Right kidney (tissue), 1 donor: Measurements from ENCODE around the gene MPPED1.

ENCODE experiments used
- DNase-seq: peaks from one replicate; pipeline ENCODE4 v3.0.0-alpha.2; 2016

The MPPED1 gene

DNA sequence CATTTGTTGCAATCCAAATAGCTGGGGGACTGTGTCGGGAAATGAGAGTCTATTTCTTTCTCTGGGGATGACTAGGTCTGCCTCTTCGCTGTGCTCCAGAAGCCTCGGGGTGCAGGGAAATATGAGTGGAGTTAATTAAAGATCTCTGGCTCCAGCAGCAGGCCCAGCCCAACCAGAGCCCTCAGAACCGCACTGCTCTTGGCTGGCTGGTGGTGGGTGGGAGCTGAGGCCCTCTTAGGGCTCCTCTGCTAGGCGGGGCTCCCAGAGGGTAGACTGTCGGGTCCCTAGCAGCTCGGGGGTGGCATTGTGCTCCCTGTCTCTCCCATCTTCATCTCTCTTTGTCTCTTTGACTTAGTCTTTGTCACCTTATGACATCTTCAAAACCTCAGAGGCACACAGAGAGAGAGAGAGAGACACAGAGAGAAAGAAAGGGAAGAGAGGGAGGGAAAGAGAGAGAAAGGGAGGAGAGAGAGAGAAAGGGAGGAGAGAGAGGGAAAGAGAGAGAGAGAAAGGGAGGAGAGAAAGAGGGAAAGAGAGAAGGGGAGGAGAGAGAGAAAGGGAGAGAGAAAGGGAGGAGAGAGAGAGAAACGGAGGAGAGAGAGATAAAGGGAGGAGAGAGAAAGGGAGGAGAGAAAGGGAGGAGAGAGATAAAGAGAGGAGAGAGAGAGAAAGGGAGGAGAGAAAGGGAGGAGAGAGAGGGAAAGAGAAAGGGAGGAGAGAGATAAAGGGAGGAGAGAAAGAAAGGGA lies 20.2 kb downstream of the MPPED1 start:
- no peak for DNase-seq

DNA sequence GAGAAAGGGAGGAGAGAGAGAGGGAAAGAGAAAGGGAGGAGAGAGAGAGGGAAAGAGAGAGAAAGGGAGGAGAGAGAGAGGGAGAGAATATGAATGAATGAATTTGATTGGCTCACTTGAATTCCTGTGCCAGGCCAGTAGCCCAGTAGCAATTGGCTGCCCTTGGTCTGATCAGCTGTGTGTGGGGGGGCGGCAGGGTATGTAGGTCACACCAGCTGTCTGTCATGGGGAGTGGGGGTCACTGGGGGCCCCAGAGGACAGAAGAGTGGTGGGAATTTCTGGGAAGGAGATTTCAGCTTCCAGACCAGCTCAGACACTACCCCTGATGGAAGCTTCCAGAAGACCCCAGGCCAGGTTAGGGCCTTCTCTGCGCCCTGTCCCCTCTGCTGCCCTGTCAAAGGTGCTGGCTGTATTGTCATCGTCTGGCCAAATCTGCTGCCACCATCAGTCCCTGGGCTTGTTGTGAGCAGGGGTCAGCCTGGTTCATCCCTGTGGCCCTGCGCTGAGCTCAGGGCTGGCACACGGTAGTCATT lies 21.1 kb downstream of the MPPED1 start:
- DNase-seq, result no peak

DNA sequence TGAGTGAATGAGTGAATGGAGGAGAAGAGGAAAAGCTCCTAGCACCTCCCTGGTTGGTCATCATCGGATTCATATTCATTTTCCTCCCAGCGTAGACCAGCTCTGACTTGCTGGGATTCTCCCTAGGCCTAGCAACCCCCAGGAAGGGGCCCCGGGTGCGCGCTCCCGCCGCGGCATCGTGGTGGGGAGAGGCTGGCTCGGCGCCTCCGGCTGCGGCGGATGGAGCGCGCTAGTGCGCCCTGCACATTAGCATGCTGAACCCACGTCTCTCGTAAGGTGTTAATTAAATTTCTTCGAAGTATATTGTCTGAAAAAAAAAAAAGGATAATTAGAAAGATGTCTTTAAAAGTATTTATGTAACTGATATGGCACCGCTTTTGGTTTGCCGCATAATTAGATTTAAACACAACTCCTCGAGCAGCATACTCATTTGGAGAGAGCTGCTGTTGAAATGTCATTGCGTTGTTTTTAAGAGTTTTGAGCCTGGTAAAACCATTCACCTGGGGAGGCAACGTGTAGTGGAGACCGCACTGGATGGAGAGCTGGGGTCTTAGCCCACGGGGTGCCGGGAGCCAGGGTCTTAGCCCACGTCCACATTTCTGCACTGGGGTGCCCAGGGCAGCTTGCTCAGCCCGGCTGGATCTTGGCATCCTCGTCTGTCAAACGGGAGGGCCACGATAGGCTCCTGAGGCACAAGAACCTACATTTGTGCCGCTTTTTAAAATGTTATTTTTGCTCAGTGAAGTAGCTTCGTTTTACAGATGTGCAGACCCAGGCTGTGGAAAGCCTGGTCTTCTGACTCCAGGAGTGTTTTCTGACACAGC lies 21.8 kb downstream of the MPPED1 start:
- no peak for DNase-seq

DNA sequence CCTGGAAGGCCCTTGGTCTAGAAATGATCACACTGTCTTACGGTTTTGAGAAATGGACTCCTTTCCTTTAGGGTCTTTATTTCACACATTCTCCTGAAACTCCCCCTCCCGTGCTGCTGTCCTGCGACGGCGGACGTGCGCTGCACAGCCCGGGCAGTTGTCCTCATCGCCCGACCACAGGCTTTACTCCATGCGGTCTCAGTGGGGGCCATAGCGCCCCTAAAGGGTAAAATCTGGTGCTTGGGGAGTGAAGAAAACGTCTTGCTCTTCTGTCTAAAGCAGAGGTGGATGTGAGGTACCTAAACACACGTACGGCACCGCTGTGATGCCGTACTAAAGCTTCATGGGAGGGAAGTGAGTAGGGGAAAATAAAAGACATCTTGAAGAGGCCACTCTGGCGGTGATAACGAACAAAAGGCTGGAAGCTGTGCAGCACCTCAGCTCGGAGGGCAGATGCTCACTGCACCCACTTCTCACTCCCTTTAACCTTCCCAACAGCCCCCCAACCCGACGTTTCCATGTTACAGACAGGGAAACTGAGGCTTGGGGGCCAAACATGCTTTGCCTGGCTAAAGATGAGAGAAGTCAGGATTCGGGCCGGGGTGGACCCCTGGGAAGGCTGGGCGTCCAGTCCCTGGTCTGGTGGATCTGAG lies 22.6 kb downstream of the MPPED1 start:
- no peak for DNase-seq

DNA sequence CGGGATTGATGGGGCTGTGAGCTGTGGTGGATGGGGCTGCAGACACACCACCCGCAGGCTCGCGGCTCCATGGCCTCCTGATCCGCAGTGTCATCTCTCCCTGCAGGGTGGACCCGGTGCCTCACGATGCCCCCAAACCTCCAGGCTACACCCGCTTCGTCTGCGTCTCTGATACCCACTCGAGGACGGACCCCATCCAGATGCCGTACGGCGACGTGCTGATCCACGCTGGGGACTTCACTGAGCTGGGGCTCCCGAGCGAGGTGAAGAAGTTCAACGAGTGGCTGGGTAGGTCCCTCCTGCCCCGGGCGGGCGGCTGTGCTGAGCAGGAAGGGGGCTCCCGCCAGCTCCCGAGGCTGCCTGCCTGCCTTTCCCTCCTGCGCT lies 23.1 kb downstream of the MPPED1 start:
- no peak for DNase-seq

DNA sequence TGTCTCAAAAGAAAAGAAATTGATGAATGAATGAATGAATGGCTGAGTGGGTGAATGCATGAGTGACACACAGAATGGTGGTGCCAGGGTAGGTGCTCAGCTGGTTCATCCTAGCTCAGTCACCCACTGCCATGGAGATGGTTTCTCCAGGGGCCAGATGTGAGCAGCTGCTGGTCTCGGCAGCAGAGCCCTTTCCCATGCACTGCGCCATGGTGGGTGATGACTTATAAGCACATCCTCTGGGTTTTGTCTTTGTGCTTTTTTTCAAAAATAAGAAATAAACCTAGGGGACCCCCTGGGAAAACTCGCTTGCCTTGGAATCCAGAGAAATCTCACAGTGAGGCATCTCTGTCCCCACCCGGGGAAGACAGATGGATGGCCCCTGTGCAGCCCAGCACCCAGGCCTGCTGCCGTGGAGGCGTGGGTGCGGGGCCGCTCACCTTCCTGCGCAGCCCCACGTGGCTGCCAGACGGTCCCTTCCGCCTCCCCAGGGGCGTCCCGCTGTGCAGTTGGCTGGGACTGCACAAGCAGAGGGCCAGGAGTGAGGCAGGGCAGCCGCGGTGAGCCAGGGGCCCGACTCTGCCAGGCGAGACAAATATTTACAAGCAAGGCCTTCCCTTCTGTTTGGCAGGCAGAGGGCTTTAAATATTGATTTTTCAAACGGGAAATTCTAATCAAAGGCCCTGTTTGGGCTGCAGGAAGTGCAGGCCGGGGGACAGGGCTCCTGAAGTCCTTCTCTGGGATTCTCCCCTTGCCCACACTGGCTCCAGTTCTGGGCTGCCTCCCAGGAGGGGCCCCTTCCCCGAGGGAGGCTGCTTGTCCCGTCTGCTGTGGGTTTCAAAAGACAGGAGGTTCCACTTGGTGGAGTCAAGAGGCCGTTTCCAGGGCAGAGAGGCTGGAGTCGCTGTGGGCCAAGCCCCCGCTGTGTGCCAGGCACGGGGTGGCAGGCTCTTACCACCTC lies 24.3 kb downstream of the MPPED1 start:
- DNase-seq, result no peak

DNA sequence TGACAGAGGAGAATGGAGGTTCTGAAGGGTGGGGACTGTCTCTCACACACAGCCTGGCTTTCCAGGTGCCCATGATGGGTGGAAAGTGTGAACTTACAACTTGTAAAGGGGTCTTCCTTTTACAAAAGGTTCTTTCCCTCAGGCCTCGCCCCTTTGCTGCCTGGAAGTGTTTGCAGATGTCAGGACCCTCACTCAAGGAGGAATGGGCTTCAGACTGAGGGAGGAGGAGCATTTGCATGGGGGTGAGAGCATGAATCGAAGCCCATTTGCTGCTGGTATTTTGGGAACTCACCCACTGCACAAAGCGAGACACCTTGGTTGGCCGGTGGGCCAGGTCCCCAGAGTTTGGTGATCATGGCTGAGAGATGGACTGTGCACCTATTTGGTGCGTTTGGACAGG lies 25.1 kb downstream of the MPPED1 start:
- no peak for DNase-seq

DNA sequence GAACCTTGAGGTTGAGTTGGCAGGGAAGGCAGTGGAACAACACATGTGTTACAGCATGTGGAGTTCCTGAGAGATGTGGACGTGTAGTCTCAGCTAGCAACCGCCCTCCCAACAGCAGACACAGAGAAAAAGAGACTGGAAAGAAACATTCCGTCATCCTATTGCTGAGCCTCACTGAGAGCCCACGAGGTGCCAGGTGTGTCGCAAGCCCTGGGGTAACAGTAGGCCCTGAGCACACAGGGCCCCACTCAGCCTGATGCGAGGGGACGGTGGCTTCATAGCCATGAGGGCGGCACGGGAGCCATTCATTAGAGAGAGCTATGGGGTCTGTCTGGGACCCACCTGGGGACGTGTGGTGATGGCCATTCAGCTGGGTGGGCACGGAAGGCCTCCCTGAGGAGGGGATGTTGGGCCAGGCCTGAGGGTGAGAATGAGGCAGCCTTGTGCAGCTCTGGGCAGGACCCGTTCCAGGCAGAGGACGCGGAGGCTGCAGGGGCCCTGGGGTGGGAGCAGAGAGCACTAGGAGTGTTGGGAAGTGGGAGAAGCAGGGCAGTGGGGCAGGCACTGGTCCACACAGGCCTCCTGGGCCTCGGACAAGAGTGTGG lies 26.2 kb downstream of the MPPED1 start:
- no peak for DNase-seq

DNA sequence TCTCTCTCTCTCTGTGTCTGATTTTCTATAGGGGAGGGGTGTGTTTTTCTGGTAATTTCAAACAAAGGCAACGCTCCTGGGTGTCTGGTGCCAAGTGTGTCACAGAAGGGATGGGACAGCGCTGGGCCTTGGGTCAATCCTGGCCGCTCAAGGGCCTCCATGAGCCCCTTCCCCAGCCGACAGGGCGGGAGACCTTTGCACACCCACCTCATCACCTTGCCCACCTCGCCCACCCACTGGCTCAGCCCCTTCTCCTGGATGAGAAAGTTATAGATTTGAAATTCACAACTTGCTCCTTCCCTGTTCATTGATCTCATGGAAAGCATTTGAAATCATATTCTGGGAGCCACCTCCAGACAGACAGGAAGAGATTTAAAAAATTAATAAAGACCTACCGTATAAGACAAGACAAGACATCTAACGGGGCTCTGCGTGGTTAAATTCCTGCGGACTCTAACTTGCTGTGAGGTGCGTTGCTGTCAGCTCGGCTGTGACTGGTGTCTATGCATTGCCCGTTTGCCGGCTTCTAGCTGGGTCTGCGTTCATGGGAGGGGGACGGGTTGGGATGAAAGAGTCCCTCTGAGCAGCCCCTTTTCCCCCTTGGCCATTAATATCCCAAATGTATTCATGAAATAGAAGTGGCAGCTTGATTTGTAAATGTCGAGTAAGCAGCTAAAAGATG lies 27.0 kb downstream of the MPPED1 start:
- no peak for DNase-seq

DNA sequence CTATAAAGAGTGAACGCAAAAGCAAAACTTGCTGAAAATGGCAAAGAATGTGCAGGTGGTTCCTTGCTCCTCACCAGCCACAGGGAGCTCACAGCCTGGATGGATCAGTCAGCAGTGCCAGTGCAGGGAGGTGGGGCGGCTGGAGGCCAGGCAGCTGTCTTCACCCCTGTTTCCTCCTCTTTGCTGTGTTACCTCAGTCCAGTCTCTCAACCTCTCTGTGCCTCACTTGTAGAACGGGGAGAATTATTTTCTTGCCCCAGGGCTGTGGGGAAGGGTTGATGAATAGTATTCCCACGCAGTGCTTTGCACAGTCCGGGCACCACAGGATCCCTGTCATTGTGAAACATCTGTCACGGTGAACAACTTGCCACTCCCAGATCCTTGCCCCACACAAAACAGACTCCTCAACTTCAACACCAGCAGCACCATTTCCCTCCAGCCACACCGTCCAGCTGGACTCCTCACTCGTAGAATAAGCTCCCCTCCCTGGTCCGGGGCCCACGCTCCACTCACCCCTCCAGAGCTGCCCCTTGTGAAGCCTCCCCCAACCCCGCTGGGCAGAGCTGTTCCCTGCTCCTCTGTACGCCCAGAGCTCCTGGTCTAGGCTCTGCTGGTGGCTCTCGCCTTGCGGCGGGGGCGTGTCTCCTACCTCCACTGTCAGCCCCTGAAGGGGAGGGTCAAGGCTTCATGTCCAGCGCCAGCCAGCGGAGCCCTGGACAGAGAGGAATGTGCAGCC lies 27.7 kb downstream of the MPPED1 start:
- no peak for DNase-seq

DNA sequence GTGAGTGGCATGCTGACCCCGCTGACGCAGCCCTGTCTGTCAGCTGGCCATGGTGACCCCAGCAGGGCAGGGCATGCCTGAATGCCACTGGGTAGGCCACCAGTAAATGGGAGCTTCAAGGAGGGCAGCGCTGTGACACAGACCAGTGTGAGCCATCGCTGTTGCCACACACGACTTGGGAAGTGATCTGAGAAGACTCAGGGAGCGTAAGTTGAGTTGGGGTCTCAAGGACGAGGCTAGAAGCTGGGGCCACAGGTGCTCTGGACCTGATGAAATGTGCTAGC lies 28.2 kb downstream of the MPPED1 start:
- DNase-seq, result no peak

DNA sequence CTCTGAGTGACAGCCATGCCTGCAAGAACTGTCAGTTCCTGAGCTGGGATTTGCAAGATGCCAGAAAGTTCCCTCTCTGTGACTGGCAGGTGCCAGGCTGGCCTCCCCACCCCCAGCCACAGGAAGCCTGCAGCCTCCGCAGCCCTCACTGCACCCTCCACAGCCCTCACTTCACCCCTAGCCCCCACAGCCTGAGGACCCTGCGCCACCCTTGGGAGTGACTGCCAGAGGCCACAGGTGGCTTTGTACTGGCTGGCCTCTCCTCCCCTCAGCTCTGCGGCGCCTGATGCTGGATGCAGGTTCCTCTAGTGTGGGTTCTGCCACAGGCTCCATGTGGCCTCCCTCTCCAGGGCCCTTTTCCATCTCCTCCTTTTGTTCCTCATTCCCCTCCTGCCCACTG lies 28.7 kb downstream of the MPPED1 start:
- DNase-seq, result no peak

DNA sequence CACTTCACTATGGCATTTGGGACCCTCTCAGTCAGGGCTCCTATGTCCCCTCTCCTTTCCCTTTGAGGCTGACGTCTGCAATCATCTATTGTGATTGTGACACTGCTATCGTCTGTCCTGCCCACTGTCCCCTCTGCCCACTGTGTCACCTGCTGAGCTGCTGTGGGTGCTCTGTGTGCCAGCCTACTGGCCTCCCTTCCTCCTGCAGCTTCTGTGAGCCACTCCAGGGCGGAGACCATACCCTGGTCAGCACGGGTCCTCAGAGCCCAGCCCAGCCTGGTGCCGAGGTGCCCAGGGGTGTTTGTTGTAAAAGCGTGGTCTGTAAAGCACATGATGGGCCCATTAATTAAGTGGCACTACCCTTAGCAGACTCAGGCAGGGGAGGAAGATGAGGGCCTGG lies 29.4 kb downstream of the MPPED1 start:
- no peak for DNase-seq

DNA sequence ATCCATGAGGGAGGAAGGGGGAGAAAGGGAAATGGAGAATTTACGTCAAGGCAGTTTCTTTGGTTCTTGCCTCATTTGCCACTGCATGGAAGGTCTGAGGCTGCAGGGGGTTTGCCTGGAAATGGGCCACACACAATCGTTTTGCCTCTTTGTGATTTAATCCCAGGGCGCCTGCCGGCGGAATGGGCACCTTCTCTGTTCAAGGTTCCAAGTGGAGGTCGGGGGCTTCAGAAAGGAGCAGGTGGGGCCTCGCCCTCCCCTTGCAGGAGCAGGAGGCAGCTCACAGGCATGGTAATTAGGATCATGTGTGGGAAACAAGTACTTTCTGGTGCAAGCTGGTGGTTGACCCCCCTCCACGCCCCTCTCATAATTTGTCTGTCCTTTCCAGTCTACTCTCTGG lies 29.9 kb downstream of the MPPED1 start:
- DNase-seq, result no peak

DNA sequence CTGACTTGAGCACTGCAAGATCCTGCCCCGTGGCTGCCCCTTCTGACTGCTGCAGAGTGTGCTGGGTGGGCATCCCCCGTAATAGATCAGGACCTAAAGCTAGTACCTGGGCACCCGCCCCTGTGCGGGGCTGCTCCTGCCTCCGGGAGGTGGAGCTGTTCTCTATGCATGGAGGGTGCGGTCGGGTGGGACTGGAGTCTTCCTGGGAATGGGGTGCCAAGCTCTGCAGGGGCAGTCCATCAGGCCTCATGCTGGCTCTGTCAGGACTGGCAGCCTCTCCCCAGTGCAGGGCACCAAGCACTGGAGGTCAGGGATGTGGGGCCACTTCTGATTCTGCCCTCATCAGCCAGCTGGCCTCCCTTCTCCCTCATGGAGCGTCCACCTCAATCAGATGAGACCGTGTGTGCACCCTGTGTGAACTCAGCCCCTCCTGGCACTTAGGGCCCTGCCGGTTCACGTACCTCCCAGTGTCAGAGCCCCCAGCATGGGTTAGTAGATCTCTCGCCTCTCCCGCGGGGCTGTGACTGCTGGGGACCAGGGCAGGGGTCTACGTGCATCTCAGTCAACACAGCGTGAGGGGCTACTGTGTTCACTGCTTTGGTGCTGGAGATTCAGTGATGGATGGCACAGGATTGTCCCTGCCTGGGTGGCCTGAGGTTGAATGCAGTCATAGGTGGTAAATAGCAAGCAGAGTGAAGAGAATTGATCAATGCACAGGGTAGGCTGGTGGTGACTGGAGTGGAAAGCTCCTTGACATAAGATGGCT lies 30.8 kb downstream of the MPPED1 start:
- no peak for DNase-seq

DNA sequence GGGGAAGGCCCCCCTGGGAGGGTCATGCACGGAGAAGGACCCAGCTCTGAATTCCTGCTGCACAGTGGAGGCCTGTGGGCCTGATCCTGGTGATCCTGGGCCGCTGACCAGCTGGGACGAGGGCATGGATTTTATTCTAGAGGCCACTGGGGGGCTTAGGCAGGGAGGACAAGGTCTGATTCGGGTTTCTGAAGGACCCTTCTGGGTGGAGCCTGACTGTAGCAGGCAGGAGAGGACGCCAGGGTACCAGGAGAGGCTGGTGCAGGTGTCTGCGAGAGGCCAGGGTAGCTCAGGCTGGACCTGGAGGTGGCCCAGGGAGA lies 31.3 kb downstream of the MPPED1 start:
- DNase-seq, result no peak

DNA sequence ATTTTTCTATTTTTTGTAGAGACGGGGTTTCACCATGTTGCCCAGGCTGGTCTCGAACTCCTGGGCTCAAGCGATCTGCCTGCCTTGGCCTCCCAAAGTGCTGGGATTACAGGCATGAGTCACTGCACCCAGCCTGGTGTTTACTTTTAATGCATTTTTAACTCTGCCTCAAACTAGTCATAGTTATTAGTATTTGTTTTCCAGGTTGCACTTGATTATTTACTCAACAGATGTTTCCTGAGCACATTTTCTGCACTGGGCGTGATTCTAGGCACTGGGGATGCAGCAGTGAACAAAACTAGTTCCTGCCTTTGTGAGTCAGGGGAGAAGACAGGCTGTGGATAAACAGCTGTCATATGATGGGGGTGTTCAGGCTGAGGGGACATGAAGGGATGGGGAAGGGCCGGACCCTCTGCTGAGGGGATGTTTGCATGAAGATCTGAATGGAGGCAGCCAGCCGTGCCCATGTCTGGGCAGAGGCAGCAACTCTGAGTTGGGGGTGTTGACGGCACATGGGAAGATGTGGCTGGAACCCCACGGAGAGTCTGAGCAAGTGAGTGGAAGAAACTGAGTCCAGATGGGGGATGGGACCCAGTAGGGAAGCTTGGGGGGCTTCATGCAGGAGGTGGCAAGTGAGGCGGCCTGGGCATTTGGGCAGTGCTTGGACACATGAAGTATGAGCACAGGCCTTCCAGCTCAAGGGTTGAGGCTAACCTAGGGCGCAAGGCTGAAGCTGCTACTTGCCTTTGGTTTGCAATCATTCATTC lies 34.4 kb downstream of the MPPED1 start:
- DNase-seq, result no peak

DNA sequence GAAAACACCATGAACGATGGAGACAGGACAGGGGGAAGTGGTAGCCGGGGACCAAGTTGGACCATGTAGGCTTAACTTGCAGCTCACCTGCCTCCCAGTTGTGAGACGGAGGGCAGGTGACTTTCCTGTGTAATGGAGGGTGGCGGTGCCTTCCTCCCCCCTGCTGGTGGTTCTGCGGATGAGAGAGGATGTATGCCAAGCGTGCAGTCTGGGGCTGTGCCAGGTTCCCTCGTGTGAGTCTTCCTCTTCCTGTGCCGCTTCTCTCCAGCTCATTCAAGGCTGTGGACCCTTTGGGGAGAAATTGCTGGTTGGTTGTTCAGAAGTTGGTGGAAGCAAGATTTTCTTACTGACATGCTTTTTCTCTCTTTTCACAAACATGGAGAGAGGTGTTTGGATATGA lies 35.1 kb downstream of the MPPED1 start:
- DNase-seq, result no peak

DNA sequence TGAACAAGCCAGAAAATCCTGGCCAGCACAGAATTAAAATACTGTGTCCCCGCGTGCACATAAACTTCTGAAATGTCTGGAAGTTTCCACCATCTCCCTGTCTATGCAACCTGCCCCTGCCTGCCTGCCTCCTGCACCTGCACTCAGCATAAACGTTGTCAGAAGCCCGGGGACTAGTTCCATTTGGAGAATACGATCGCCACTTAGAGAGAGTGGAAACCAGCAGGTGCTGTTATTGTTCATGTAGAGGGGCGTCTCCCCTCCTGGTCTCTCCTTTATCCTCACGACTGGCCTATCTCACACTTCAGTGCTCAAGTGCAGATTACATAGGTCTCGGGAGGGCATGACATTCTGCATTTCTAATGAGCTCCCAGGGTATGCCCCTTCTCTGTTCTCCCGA lies 35.6 kb downstream of the MPPED1 start:
- DNase-seq, result no peak
